CD4-positive, alpha-beta T cell treated with Interleukin-12 subunit alpha and Interleukin-12 subunit beta, for 1 hour (primary cell): ENCODE data around the gene USPL1.

Source experiments
- DNase-seq: peaks from one replicate; pipeline ENCODE4 v3.0.0-alpha.2; 2020

USPL1 gene

GRCh38 chr13:30698488-30699005 is 80.8 kb downstream of the USPL1 start:
- DNase-seq, result no peak

- DNase-seq, result no peak
Observed at GRCh38 chr13:30700364-30700763, 82.6 kb downstream of the USPL1 start.

DNA sequence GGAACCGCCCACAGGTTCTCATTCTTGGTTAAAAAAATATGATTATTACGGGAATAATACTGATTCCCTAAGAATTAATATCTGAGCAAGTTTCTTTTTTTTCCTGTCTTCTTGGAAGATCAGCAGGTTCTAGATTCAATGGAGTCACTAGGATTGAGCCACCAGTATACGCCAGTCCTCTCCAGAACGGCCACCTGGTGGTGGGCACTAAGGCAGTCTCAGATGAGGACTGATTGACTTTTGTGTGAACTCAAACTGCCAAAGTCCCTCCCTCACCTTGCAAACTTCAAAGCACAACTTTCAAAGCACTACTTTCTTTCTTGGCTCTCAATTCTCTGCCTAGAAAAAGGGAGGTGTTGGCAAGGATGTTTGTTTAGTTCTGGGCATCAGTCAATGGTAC is 84.3 kb downstream of the USPL1 start:
- DNase-seq, result no peak

GRCh38 chr13:30704596-30704995 is 86.9 kb downstream of the USPL1 start:
- DNase-seq, result no peak

GRCh38 chr13:30705680-30706079 is 88.0 kb downstream of the USPL1 start:
- DNase-seq, result no peak

GRCh38 chr13:30708541-30708940 is 90.8 kb downstream of the USPL1 start:
- DNase-seq, result no peak
